H9 (cell line): ENCODE measurements around the gene HGF. TPM values are rescaled to one million over a fixed set of nuclear protein-coding genes. Genes with fewer than 3 reads are reported as not detected.

ENCODE experiments used
- DNase-seq: peaks from one replicate; pipeline ENCODE4 v3.0.0-alpha.2; 2017
- H2AFZ ChIP-seq: one replicate; pipeline ENCODE4 v1.6.1; 2013; ENCODE audit warnings: mild to moderate bottlenecking, low read length, control low read depth, moderate library complexity
- H2AK5ac ChIP-seq: 2 replicates; pipeline ENCODE4 v1.6.1; 2013; ENCODE audit warnings: low read length, control low read depth, mixed read lengths; ENCODE audit not compliant: insufficient read length
- H2BK120ac ChIP-seq: one replicate; pipeline ENCODE4 v1.6.1; 2013; ENCODE audit warnings: low read depth, mild to moderate bottlenecking, low read length, control low read depth, inconsistent platforms; ENCODE audit not compliant: poor library complexity, severe bottlenecking
- H2BK12ac ChIP-seq: 2 replicates; pipeline ENCODE4 v1.6.1; 2013; ENCODE audit warnings: low read length, control low read depth, mixed read lengths, low read depth; ENCODE audit not compliant: insufficient read length
- H2BK15ac ChIP-seq: 2 replicates; pipeline ENCODE4 v1.6.1; 2013; ENCODE audit warnings: low read depth, low read length, control low read depth
- H2BK20ac ChIP-seq: one replicate; pipeline ENCODE4 v1.6.1; 2013; ENCODE audit warnings: low read depth, mild to moderate bottlenecking, low read length, control low read depth, inconsistent platforms; ENCODE audit not compliant: poor library complexity, severe bottlenecking
- H2BK5ac ChIP-seq: 2 replicates; pipeline ENCODE4 v1.6.1; 2013; ENCODE audit warnings: low read length, control low read depth, mixed read lengths; ENCODE audit not compliant: insufficient read length
- H3K14ac ChIP-seq: 2 replicates; pipeline ENCODE4 v1.6.1; 2013; ENCODE audit warnings: low read length, control low read depth; ENCODE audit not compliant: insufficient read depth
- H3K18ac ChIP-seq: 2 replicates; pipeline ENCODE4 v1.6.1; 2013; ENCODE audit warnings: low read depth, mild to moderate bottlenecking, mixed read lengths, low read length, control low read depth; ENCODE audit not compliant: insufficient read length
- H3K23ac ChIP-seq: 2 replicates; pipeline ENCODE4 v1.6.1; 2013; ENCODE audit warnings: low read length, control low read depth, mixed read lengths, low read depth; ENCODE audit not compliant: insufficient read length
- H3K23me2 ChIP-seq: 2 replicates; pipeline ENCODE4 v1.6.1; 2013; ENCODE audit warnings: low read depth, mild to moderate bottlenecking, mixed read lengths, low read length, control low read depth; ENCODE audit not compliant: insufficient read length, poor library complexity, severe bottlenecking
- H3K27ac ChIP-seq: 2 replicates; pipeline ENCODE4 v1.5.1; 2013; ENCODE audit warnings: low read length, control low read depth, mixed read lengths, low read depth; ENCODE audit not compliant: insufficient read length
- H3K27me3 ChIP-seq: 2 replicates; pipeline ENCODE4 v1.6.1; 2013; ENCODE audit warnings: low read length, control low read depth, inconsistent platforms; ENCODE audit not compliant: insufficient read depth
- H3K4ac ChIP-seq: 2 replicates; pipeline ENCODE4 v1.6.1; 2013; ENCODE audit warnings: low read depth, mild to moderate bottlenecking, control low read depth, inconsistent platforms, low read length, moderate library complexity
- H3K4me1 ChIP-seq: 2 replicates; pipeline ENCODE4 v1.6.1; 2013; ENCODE audit warnings: low read length, control low read depth, inconsistent platforms; ENCODE audit not compliant: insufficient read depth
- H3K4me2 ChIP-seq: 2 replicates; pipeline ENCODE4 v1.6.1; 2013; ENCODE audit warnings: low read length, control low read depth, mixed read lengths; ENCODE audit not compliant: insufficient read length, insufficient read depth
- H3K56ac ChIP-seq: 2 replicates; pipeline ENCODE4 v1.6.1; 2013; ENCODE audit warnings: low read depth, mild to moderate bottlenecking, mixed read lengths, low read length, control low read depth; ENCODE audit not compliant: insufficient read length
- H3K79me1 ChIP-seq: 2 replicates; pipeline ENCODE4 v1.6.1; 2013; ENCODE audit warnings: low read depth, mild to moderate bottlenecking, moderate library complexity, low read length, control low read depth, inconsistent platforms; ENCODE audit not compliant: insufficient read depth, poor library complexity, severe bottlenecking
- H3K79me2 ChIP-seq: 2 replicates; pipeline ENCODE4 v1.6.1; 2013; ENCODE audit warnings: low read length, control low read depth, inconsistent platforms; ENCODE audit not compliant: insufficient read depth
- H3K9ac ChIP-seq: 2 replicates; pipeline ENCODE4 v1.6.1; 2013; ENCODE audit warnings: low read length, control low read depth, mixed read lengths; ENCODE audit not compliant: insufficient read length; ENCODE audit errors: extremely low read depth
- H3K9me3 ChIP-seq: one replicate; pipeline ENCODE4 v1.6.1; 2013; ENCODE audit warnings: low read depth, low read length, inconsistent platforms; ENCODE audit not compliant: control insufficient read depth
- H3T11ph ChIP-seq: one replicate; pipeline ENCODE4 v1.6.1; 2013; ENCODE audit warnings: mild to moderate bottlenecking, low read length, control low read depth, inconsistent platforms
- H4K20me1 ChIP-seq: one replicate; pipeline ENCODE4 v1.6.1; 2013; ENCODE audit not compliant: control insufficient read depth, insufficient read length, insufficient read depth
- H4K5ac ChIP-seq: 2 replicates; pipeline ENCODE4 v1.6.1; 2013; ENCODE audit warnings: low read depth, mild to moderate bottlenecking, mixed read lengths, low read length, control low read depth; ENCODE audit not compliant: insufficient read length
- H4K8ac ChIP-seq: replicated peaks from 2 replicates; pipeline ENCODE4 v1.6.1; 2013; ENCODE audit warnings: low read length, control low read depth, mixed read lengths, low read depth; ENCODE audit not compliant: insufficient read length
- H4K91ac ChIP-seq: 2 replicates; pipeline ENCODE4 v1.6.1; 2013; ENCODE audit warnings: low read depth, mild to moderate bottlenecking, moderate library complexity, mixed read lengths, low read length, control low read depth; ENCODE audit not compliant: insufficient read length
- H3K27ac Mint-ChIP-seq, 3 experiments: 2 replicates in 2 of 3; 3 replicates in 1 of 3; pipeline ENCODE4 v1.8.0; 2020 to 2021; ENCODE audit warnings: mixed read lengths in 3 of 3, mild to moderate bottlenecking in 1 of 3, moderate library complexity in 1 of 3
- H3K27me3 Mint-ChIP-seq: 2 replicates; pipeline ENCODE4 v1.8.0; 2021; ENCODE audit warnings: low read depth, mild to moderate bottlenecking, moderate library complexity, mixed read lengths
- H3K36me3 Mint-ChIP-seq, 3 experiments: 2 replicates in 2 of 3; 3 replicates in 1 of 3; pipeline ENCODE4 v1.8.0; 2020 to 2021; ENCODE audit warnings: low read depth in 3 of 3, mixed read lengths in 3 of 3; ENCODE audit not compliant: insufficient read depth in 1 of 3
- H3K4me1 Mint-ChIP-seq, 2 experiments: 2 replicates each; pipeline ENCODE4 v1.8.0; 2020; ENCODE audit warnings: mixed read lengths in 2 of 2
- H3K4me3 Mint-ChIP-seq, 2 experiments: 2 replicates in 1 of 2; 3 replicates in 1 of 2; pipeline ENCODE4 v1.8.0; 2020 to 2021; ENCODE audit warnings: mild to moderate bottlenecking in 2 of 2, mixed read lengths in 2 of 2, moderate library complexity in 1 of 2
- H3K9me3 Mint-ChIP-seq, 2 experiments: 2 replicates in 1 of 2; 3 replicates in 1 of 2; pipeline ENCODE4 v1.8.0; 2020; ENCODE audit warnings: mild to moderate bottlenecking in 2 of 2, mixed read lengths in 2 of 2, moderate library complexity in 1 of 2
- CTCF ChIP-seq: fragments of 200-600 bp; sonication (generic); conservative IDR thresholded peaks from 3 replicates; pipeline ENCODE4 v1.8.0; 2021; ENCODE audit warnings: antibody characterized with exemption, mild to moderate bottlenecking
- WGBS: extraction: QIAGEN DNeasy Blood & Tissue Kit; methylation state at CpG from one replicate; pipeline ENCODE4 v1.1.7; 2013; ENCODE audit warnings: missing lambda C conversion rate, low lambda C conversion rate, mixed read lengths; ENCODE audit not compliant: insufficient read length; ENCODE audit errors: extremely low coverage; 5-methylcytosine and 5-hydroxymethylcytosine counted together
- total RNA-seq: library from RNA; stranded (reverse); gene quantifications from 2 replicates; pipeline ENCODE4 v1.2.1, GENCODE V29; 2021

Gene HGF
- total RNA-seq, 1 experiment from 2014 or later, result 0.15 TPM

GRCh38 chr7:81774551-81774950 lies 4.7 kb upstream of the HGF start:
- Histone ChIP-seq H2AFZ (no peak overlapping the region), H2AK5ac (no peak overlapping the region), H3K4me1 (peaks cover 2% of the 10 kb centered on the region; the same call in 1 of the 2 replicates), H4K20me1 (no peaks in the 10 kb centered on the region), H3T11ph (no peak overlapping the region), H3K56ac (no peak overlapping the region), H3K18ac (no peak overlapping the region), H3K23me2 (no peaks in the 10 kb centered on the region), H2BK12ac (no peak overlapping the region), H3K4ac (no peak overlapping the region), H3K79me2 (no peaks in the 10 kb centered on the region), H3K79me1 (no peaks in the 10 kb centered on the region), H3K4me2 (no peak overlapping the region), H4K91ac (no peak overlapping the region), H2BK15ac (no peak overlapping the region), H2BK5ac (no peak overlapping the region), H2BK120ac (no peak overlapping the region), H3K23ac (no peak overlapping the region), H3K14ac (no peak overlapping the region), H3K27me3 (no peaks in the 10 kb centered on the region), H4K8ac (no peak overlapping the region), H3K27ac (no peak overlapping the region), H3K9ac (no peak overlapping the region), H4K5ac (no peak overlapping the region), H3K9me3 (no peaks in the 10 kb centered on the region), H2BK20ac (no peak overlapping the region)
- no peak for TF ChIP-seq CTCF
- H3K36me3 Mint-ChIP-seq, result no peaks in the 10 kb centered on the region
- H3K4me3 Mint-ChIP-seq, result no peak overlapping the region
- peaks cover 7% of the 10 kb centered on the region for H3K27me3 Mint-ChIP-seq
- H3K9me3 Mint-ChIP-seq, result no peaks in the 10 kb centered on the region
- H3K4me1 Mint-ChIP-seq, result peaks cover 13 to 16% of the 10 kb centered on the region in 2 experiments
- no peak for DNase-seq
- WGBS, result no CpG with 5 or more reads among the region's 5 CpGs
- H3K27ac Mint-ChIP-seq, result no peak overlapping the region
